ENCODE data around the gene UNCX.

Gene UNCX

GRCh38 chr7:1284743-1285458 is 52.2 kb downstream of the UNCX start:
- Histone ChIP-seq H3K9me3 (ENCODE audit: insufficient read depth, low read depth, low read length) (no peaks in the 10 kb centered on the region), H3K9ac (ENCODE audit: low read depth, low read length) (no peak overlapping the region), H3K27ac (ENCODE audit: low read depth, low read length) (no peak overlapping the region), H3K27me3 (ENCODE audit: insufficient read depth, low read length) (peaks cover 15% of the 10 kb centered on the region), H3K4me1 (ENCODE audit: insufficient read depth, low read length) (no peaks in the 10 kb centered on the region), H3K36me3 (ENCODE audit: insufficient read depth, low read length) (no peaks in the 10 kb centered on the region), H3K4me3 (ENCODE audit: low read length) (no peak overlapping the region)
- WGBS = 91% methylated on average over 20 of the region's 20 CpGs

- H3K9ac ChIP-seq (ENCODE audit: low read depth, low read length) = no peak overlapping the region
- no peak overlapping the region for H3K4me3 ChIP-seq (ENCODE audit: low read length)
- H3K9me3 ChIP-seq (ENCODE audit: insufficient read depth, low read depth, low read length) = no peaks in the 10 kb centered on the region
- WGBS = 93% methylated on average over 39 of the region's 39 CpGs
- peaks cover 23% of the 10 kb centered on the region for H3K27me3 ChIP-seq (ENCODE audit: insufficient read depth, low read length)
- no peaks in the 10 kb centered on the region for H3K4me1 ChIP-seq (ENCODE audit: insufficient read depth, low read length)
- H3K36me3 ChIP-seq (ENCODE audit: insufficient read depth, low read length) = no peaks in the 10 kb centered on the region
- H3K27ac ChIP-seq (ENCODE audit: low read depth, low read length) = no peak overlapping the region
Measured at GRCh38 chr7:1285556-1286301, 53.1 kb downstream of the UNCX start.

All from HUES64 (cell line).